Caki2 (cell line): ENCODE results near the gene MIEN1. TPM values are rescaled to one million over a fixed set of nuclear protein-coding genes. Genes with fewer than 3 reads are reported as not detected.
A peak's percentile ranks its signal among the peaks of the same experiment; 100 is the strongest.
"Not testable (repeated sequence)": the region's sequence is repeated elsewhere in the genome, so short reads cannot be mapped to it uniquely, and the experiment has no call there.

Experiments used
- DNase-seq: peaks from one replicate; pipeline ENCODE4 v3.0.0-alpha.2; 2015; ENCODE audit warnings: low read depth
- in situ Hi-C: cut with HindIII; loops from 2 replicates; pipeline ENCODE4 v1.10.0; 2016; ENCODE audit warnings: low sequenced_read_pairs, low pct_unique_long_range_greater_than_20kb, mixed read lengths
- total RNA-seq: library from RNA; depleted of rRNA; stranded (reverse); fragments of >200 nt; shearing (Covaris generic); gene quantifications from 2 replicates; pipeline ENCODE4 v1.2.3, GENCODE V29; 2014; ENCODE audit warnings: low replicate concordance

MIEN1 gene
- total RNA-seq, 1 experiment from 2014 or later, result 61.8 TPM

DNA sequence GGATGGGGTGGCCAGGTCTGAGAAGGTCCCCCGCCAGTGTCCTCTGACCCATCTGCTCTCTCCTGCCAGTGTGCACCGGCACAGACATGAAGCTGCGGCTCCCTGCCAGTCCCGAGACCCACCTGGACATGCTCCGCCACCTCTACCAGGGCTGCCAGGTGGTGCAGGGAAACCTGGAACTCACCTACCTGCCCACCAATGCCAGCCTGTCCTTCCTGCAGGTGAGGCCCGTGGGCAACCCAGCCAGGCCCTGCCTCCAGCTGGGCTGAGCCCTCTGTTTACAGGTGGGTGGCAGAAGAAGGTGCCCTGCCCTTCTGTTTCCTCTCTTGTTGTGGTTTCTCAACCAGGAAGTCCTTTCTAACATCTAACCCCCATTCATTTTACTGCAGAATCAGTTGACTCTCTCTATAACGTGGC, 23.4 kb downstream of the MIEN1 start:
- in situ Hi-C loops, result no loop called here
- no peak for DNase-seq

DNA sequence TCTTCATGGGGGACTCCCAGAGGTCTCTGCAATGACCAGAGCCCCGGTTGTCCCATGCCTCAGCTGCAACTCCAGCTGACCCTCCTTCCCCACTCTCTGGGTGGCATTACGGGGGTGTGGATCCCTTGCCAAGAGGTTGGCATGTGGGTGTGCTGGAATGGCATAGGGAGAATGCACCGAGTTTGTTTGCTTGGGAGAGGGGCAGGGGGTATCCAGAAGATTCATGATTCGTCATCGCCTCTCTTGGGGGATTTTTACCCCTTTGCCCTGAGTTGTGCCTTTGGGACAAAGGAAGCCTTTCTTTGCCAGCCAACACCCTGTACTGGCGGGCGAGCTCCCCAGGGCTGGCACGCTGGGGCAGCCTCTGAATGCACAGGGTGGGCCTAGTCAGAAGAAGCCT, 23.9 kb downstream of the MIEN1 start:
- in situ Hi-C loops, result no loop called here
- DNase-seq, result no peak

DNA sequence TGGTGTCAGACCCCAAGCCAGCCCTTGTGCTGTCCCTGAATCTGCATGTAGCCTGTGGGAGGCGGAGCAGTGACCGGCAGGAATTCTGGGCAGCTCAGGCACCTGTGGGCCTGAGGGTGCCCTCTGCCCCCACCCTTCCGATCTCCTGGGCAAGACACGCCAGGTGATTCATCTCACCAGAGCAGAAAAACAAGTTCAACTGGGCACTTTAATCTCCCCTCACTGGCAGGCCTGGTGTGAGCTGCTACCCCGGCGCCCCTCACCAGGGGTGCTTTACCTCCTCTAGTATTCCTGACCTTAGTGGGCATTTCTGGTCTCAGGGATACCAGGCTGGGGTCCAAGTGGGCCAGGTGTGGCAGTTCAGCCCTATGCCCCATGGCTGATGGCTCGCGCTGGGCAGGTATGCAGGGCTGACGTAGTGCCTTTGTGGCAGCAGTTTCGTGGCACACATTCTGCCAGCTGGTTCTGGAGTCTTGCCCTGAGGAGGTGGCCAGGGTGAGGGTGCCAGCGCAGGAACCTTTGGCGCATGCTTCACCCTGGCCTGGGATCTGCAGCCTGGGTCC, 24.5 kb downstream of the MIEN1 start:
- DNase-seq, result no peak
- in situ Hi-C loops, result no loop called here

DNA sequence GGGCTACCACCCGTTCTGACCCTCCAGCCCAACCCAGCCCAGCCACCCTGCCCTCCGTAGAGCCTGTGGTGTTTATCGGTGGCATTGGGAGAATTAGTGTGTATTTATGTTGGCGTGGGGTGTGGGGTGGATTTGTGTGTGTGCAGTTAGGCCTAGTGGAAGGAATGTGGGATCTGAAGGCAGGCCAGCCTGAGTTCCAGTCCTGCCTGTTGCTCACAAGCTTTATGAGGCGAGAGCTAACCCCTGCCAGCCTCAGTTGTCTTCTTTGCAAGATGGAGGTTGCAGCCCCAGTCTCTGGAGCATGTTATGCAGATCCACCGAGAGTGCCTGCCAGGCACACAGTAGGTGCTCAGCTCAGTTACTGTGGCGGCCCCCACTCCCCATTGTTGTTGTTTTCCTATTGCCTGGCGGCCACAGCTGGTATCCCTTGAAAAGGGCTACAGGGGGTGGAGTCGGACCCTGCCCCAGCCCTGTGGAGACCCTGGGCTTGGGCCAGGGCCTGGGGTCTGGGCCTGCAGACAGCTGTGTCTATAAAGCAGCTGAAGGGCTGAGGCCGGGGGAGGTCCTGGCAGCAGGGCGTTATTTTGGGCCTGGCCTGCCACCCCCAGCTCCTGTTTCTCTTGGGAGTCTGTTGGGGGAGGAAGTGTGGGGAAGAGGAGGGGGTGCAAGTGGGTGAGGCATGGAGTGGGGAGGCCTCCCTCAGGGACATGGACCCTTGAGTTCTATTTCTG, 25.3 kb downstream of the MIEN1 start:
- no peak for DNase-seq
- in situ Hi-C loops, result no loop called here

DNA sequence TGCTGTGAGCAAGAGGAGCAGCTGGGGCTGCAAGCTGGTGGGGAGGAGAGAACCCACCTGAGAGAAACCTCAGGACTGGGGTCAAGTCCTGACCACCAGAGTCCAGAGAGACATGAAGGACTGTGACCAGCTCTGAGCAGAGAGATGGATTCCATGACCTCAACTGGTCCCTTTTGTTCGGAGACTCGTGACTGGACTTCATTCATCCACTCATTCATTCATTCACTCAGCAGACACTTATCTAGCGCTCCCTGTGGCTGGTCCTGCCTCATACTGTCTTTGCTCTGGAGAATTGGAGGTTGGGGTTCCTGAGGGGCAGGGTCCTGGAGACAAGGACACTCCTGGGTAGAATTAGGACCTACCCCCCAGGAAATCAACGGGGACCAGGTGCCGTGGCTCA, 26.4 kb downstream of the MIEN1 start:
- no peak for DNase-seq
- in situ Hi-C loops, result no loop called here

DNA sequence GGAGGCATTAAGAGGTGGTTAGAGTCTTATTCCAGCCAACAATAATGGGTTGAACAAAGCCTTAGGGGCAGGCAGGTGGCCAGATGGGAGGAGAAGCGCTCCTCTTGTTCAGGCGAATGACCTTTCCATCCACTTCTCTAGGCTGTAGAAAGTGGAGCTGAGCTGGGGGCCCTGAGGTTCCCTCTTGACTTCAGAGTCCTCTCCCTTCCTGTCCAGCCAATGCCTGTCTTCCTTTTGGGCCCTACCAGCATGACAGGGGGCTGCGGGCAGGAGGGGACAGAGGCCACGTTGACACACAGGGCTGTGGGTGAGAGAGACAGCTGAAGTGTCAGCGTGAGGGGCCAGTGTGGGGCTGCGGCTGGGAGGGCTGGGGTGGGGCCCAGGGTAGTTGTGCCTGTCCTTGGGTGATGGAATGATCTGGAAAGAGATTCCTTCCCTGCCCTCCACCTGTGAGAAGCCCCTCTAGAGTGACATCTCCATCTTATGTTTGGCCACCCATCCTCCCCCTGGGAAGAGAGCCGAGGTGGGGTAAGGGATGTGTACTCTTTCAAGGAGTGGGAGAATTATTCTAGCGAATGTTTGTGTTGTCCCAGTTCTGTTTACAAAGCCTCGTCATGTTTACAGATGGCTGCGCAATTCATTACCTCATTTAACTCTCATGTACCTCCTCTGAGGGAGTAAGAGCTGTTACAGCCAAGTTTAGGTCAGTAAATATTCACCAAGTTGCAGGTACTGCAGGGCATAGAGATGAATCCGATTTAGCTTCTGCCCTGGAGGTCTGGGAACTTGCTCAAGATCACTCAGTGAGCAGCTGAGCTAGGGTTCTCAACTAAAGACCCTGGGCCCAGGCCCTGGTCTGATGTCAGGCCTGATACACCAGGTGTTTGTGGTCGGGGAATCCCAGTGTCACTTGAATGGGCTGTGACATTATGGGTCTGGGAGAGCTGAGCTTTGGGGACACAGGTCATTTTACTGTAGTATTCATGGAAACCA, 27.1 kb downstream of the MIEN1 start:
- DNase-seq, result no peak
- in situ Hi-C loops, result no loop called here

DNA sequence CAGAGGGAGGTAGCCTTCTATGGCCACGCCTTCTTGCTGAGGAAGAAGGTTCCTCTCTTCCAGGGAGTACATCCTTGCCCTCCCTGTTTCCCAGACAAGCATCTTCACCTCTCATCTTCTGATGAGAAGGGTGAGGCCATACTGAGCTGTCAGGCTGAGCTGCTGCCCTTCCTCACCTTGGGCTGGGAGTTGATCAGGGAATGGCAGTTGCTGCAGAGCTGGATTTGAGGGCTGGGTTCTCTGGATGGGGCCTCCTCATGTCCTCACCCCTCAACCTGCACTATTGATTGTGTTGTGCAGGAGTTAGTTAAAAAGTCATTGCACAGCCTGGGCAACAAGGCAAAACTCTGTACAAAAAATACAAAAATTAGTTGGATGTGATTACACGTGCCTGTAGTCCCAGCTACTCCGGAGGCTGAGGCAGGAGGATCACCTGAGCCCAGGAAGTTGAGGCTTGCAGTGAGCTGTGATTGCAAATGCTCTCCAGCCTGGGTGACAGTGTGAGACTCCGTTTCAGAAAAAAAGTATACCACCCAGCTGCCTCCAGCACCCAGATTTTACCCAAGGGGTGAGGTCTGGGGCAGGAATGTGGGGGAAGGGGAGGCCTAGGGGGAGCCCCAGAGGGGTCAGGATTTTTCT, 28.4 kb downstream of the MIEN1 start:
- in situ Hi-C loops, result no loop called here

DNA sequence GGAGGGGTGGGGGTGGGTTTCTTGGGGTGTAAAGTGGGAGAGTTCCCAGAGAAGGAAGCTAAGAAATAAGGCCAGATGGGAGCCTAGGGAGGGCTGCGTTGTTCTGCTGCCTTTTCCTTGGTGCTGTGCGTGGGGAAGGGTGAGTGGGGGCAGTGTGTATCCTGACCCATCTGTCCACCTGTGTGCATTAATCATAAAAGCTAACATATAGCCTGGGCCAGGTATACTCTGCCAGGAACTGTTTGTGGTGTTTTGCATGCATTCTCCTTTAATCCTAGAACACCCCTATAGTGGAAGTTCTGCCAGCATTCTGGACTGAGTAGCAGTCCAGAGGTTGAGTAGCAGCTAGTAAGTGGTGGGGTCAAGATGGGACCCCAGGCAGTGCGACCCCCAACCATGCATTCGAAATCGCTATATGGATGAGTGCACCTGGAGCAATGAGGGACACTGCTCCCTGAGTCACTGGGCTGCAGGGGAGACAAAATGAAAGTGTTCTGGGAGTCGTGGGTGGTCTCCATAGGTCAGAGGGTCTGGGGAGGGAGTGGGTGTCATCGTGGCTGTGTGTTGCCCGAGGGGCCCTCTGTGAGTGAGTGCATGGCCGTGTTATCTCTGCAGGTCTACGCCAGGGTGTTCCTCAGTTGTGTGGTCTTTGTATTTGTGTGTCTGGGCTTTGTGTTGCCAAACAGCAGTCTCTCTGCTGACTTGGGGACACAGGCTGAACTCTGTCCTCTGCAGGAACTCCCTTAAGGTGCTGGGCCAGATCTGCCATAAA, 29.1 kb downstream of the MIEN1 start:
- in situ Hi-C loops, result no loop called here

More for the DNA sequence above, 28.4 kb downstream of the MIEN1 start:
- DNase-seq, result no peak

DNA sequence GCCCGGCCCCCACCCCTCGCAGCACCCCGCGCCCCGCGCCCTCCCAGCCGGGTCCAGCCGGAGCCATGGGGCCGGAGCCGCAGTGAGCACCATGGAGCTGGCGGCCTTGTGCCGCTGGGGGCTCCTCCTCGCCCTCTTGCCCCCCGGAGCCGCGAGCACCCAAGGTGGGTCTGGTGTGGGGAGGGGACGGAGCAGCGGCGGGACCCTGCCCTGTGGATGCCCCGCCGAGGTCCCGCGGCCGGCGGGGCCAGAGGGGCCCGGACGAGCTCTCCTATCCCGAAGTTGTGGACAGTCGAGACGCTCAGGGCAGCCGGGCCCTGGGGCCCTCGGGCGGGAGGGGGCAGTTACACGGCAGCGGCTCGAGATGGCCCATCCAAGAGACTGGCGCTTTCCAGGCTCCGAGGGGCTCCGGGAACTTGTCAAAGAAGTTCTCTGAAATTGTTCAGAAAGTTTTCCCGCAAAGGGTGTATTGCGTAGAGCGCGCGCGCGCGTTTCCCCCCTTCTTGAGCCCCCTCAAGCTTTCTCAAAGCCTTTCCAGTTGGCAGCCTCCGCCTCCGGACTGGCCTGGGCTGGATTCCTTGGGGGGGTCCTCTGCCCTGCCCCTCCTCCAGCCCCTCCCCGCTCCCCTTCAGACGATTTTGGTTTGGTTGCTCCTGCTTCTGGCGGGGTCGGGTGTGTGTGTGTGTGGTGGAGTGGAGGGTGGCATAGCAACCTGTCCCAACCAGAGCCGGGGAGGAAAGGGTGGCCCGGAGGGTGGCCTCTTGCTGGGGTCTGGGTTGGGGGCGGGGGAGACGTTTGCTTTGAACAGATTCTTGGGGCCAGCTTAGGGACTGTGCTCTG, 30.0 kb downstream of the MIEN1 start:
- in situ Hi-C loops, result no loop called here
- DNase-seq, result peak; percentile 37

More for the DNA sequence above, 29.1 kb downstream of the MIEN1 start:
- peak; percentile 7 for DNase-seq

DNA sequence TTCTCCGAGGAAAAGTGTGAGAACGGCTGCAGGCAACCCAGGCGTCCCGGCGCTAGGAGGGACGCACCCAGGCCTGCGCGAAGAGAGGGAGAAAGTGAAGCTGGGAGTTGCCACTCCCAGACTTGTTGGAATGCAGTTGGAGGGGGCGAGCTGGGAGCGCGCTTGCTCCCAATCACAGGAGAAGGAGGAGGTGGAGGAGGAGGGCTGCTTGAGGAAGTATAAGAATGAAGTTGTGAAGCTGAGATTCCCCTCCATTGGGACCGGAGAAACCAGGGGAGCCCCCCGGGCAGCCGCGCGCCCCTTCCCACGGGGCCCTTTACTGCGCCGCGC, 30.5 kb downstream of the MIEN1 start, which contains the start of gene ERBB2:
TSS of gene ERBB2 (plus strand) at position 247 of the 330 bp plus-strand sequence. CDS start 175 bp downstream, outside the sequence.
- in situ Hi-C loops, result loop anchor here (25.0 kb wide), 1 partner anchor 162 kb away; no protein-coding TSS in a partner anchor
- peak; percentile 80 for DNase-seq

DNA sequence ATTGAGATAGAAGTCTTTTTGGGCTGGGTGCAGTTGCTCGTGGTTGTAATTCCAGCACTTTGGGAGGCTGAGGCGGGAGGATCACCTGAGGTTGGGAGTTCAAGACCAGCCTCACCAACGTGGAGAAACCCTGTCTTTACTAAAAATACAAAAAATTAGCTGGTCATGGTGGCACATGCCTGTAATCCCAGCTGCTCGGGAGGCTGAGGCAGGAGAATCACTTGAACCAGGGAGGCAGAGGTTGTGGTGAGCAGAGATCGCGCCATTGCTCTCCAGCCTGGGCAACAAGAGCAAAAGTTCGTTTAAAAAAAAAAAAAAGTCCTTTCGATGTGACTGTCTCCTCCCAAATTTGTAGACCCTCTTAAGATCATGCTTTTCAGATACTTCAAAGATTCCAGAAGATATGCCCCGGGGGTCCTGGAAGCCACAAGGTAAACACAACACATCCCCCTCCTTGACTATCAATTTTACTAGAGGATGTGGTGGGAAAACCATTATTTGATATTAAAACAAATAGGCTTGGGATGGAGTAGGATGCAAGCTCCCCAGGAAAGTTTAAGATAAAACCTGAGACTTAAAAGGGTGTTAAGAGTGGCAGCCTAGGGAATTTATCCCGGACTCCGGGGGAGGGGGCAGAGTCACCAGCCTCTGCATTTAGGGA, 31.0 kb downstream of the MIEN1 start:
- not testable (repeated sequence) for DNase-seq
- in situ Hi-C loops, result loop anchor here (25.0 kb wide), 1 partner anchor 162 kb away; no protein-coding TSS in a partner anchor

DNA sequence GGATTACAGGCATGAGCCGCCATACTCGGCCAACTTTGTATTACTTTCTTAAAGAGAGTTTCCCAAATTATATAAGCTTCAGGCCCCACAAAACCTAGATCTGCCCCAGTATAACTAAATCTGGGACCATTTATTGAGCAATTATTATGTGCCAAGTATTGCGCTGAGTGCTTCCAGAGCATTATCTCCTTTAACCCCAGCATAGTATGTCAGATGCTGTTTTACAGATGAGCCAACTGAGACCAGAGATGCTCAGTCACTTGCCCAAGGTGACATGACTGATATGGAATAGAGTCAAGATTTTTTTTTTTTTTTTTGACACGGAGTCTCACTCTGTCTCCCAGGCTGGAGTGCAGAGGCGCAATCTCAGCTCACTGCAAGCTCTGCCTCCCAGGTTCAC, 32.4 kb downstream of the MIEN1 start:
- in situ Hi-C loops, result loop anchor here (25.0 kb wide), 1 partner anchor 161 kb away; no protein-coding TSS in a partner anchor
- DNase-seq, result no peak

DNA sequence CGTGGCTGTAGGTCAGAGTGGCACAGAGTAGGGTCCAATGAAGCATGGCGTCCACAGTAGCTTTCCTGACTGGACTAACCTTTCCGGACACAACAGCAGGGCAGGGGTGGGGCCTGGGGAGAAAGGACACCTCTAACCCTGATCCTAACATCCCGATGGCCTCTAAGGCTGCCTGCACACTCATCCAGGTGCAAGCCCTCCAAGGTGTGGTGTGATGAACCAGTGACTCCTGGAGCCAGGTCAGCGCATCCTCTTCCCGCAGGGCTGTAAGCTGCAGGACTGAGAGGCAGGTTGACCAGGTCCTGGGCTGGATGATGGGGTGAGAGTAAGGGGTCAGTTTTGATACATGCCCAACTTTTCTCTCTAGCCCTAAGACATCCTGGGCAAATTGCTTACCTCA, 33.6 kb downstream of the MIEN1 start:
- in situ Hi-C loops, result loop anchor here (25.0 kb wide), 1 partner anchor 159 kb away; no protein-coding TSS in a partner anchor

DNA sequence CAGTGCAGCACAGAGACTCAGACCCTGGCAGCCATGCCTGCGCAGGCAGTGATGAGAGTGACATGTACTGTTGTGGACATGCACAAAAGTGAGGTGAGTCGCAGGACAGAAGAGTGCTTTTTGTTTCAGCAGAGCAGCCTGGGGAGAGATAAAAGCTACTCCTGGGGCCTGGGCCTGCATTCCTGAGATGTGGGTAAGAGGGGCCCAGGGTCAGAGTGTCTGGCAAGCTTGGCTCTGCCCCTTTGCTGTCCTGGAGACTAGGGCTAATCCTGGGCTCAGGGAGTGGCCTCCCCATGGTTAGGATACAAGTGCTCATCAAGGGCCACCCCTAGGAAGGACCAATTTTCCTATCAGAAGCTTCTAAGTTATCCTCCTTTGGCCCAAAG, 35.2 kb downstream of the MIEN1 start:
- in situ Hi-C loops, result loop anchor here (25.0 kb wide), 1 partner anchor 158 kb away; no protein-coding TSS in a partner anchor
- DNase-seq, result no peak

More for the DNA sequence above, 33.6 kb downstream of the MIEN1 start:
- no peak for DNase-seq

DNA sequence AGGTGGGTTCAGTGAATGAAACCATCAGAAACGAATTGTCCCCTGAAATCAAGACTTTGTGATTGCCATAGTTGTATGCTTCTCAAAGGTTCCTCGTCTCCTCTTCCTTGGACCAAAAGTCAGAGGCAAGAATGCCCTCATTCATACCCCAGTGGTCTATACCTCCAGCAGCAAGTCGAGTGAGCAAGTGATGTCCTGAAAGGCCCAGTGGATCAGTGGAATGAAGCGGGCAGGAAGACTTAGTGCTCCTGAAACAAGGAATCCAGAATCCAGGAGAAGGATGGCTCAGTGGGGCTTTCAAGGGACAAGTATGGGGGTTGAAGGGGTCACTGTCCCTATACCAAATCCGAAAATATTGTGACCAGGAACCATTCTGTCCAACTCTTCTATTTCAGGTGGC, 35.7 kb downstream of the MIEN1 start:
- DNase-seq, result no peak
- in situ Hi-C loops, result loop anchor here (25.0 kb wide), 1 partner anchor 157 kb away; no protein-coding TSS in a partner anchor

DNA sequence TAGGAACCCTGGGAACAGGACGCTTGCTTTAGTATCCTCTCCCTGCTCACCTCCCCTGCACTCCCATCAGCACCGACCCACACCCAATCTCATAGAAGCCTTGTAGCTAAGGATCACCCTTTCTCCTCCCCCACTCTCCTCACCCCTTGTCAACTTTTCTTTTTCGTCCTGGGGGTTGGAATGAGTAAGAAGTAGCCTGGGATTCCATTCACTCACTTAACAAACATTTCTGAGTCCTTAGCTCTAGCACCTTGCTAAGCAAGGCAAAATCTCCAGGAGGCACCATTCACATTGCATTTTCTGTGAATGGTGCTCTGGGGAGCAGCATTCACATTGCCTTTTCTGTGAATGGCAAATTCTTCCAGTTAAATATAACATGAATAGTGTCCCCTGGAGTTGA, 41.4 kb downstream of the MIEN1 start:
- DNase-seq, result no peak
- in situ Hi-C loops, result loop anchor here (25.0 kb wide), 1 partner anchor 152 kb away; no protein-coding TSS in a partner anchor
